ENCODE data around the gene ZNF143. TPM values are rescaled to one million over a fixed set of nuclear protein-coding genes. Genes with fewer than 3 reads are reported as not detected.
"Not testable (repeated sequence)": the region's sequence is repeated elsewhere in the genome, so short reads cannot be mapped to it uniquely, and the experiment has no call there.

The ZNF143 gene
- total RNA-seq, 1 experiment from 2014 or later: 24.2 TPM

GRCh38 chr11:9490376-9490775 lies 29.6 kb downstream of the ZNF143 start:
- in situ Hi-C loops (cut with HindIII; ENCODE audit: low pct_unique_long_range_greater_than_20kb, low sequenced_read_pairs): no loop called here
- no peak for DNase-seq (ENCODE audit: low read depth, low spot score)

- in situ Hi-C loops (cut with HindIII; ENCODE audit: low pct_unique_long_range_greater_than_20kb, low sequenced_read_pairs): no loop called here
- no peak for DNase-seq (ENCODE audit: low read depth, low spot score)
These were observed 32.7 kb downstream of the ZNF143 start for GRCh38 chr11:9493492-9493891.

GRCh38 chr11:9494316-9494715 lies 33.5 kb downstream of the ZNF143 start:
- DNase-seq (ENCODE audit: low read depth, low spot score): no peak
- in situ Hi-C loops (cut with HindIII; ENCODE audit: low pct_unique_long_range_greater_than_20kb, low sequenced_read_pairs): no loop called here

GRCh38 chr11:9495803-9496514 lies 35.1 kb downstream of the ZNF143 start:
- no peak for DNase-seq (ENCODE audit: low read depth, low spot score)
- in situ Hi-C loops (cut with HindIII; ENCODE audit: low pct_unique_long_range_greater_than_20kb, low sequenced_read_pairs): no loop called here

GRCh38 chr11:9498457-9499078 lies 37.8 kb downstream of the ZNF143 start:
- no peak for DNase-seq (ENCODE audit: low read depth, low spot score)
- in situ Hi-C loops (cut with HindIII; ENCODE audit: low pct_unique_long_range_greater_than_20kb, low sequenced_read_pairs): no loop called here

- in situ Hi-C loops (cut with HindIII; ENCODE audit: low pct_unique_long_range_greater_than_20kb, low sequenced_read_pairs): no loop called here
- peak; percentile 83 for DNase-seq (ENCODE audit: low read depth, low spot score)
These were observed 45.9 kb downstream of the ZNF143 start for GRCh38 chr11:9506489-9507276.

GRCh38 chr11:9507277-9507580 lies 46.4 kb downstream of the ZNF143 start:
- in situ Hi-C loops (cut with HindIII; ENCODE audit: low pct_unique_long_range_greater_than_20kb, low sequenced_read_pairs): no loop called here
- no peak for DNase-seq (ENCODE audit: low read depth, low spot score)

GRCh38 chr11:9509041-9509440 lies 48.2 kb downstream of the ZNF143 start:
- DNase-seq (ENCODE audit: low read depth, low spot score): no peak
- in situ Hi-C loops (cut with HindIII; ENCODE audit: low pct_unique_long_range_greater_than_20kb, low sequenced_read_pairs): no loop called here

- no peak for DNase-seq (ENCODE audit: low read depth, low spot score)
- in situ Hi-C loops (cut with HindIII; ENCODE audit: low pct_unique_long_range_greater_than_20kb, low sequenced_read_pairs): no loop called here
These were observed 51.7 kb downstream of the ZNF143 start for GRCh38 chr11:9512370-9513019.

GRCh38 chr11:9514576-9514975 lies 53.8 kb downstream of the ZNF143 start:
- DNase-seq (ENCODE audit: low read depth, low spot score); in situ Hi-C loops (cut with HindIII; ENCODE audit: low pct_unique_long_range_greater_than_20kb, low sequenced_read_pairs): not testable (repeated sequence)

GRCh38 chr11:9516113-9516512 lies 55.3 kb downstream of the ZNF143 start:
- in situ Hi-C loops (cut with HindIII; ENCODE audit: low pct_unique_long_range_greater_than_20kb, low sequenced_read_pairs): no loop called here
- no peak for DNase-seq (ENCODE audit: low read depth, low spot score)

GRCh38 chr11:9518835-9519410 lies 58.1 kb downstream of the ZNF143 start:
- no peak for DNase-seq (ENCODE audit: low read depth, low spot score)
- in situ Hi-C loops (cut with HindIII; ENCODE audit: low pct_unique_long_range_greater_than_20kb, low sequenced_read_pairs): no loop called here

- in situ Hi-C loops (cut with HindIII; ENCODE audit: low pct_unique_long_range_greater_than_20kb, low sequenced_read_pairs): no loop called here
These were observed 63.2 kb downstream of the ZNF143 start for GRCh38 chr11:9524001-9524400.

GRCh38 chr11:9525116-9525515 lies 64.3 kb downstream of the ZNF143 start:
- DNase-seq (ENCODE audit: low read depth, low spot score): no peak
- in situ Hi-C loops (cut with HindIII; ENCODE audit: low pct_unique_long_range_greater_than_20kb, low sequenced_read_pairs): no loop called here

More at GRCh38 chr11:9524001-9524400, 63.2 kb downstream of the ZNF143 start:
- DNase-seq (ENCODE audit: low read depth, low spot score): no peak

- in situ Hi-C loops (cut with HindIII; ENCODE audit: low pct_unique_long_range_greater_than_20kb, low sequenced_read_pairs): no loop called here
- no peak for DNase-seq (ENCODE audit: low read depth, low spot score)
These were observed 66.8 kb downstream of the ZNF143 start for GRCh38 chr11:9527481-9528135.

GRCh38 chr11:9528136-9528501 lies 67.3 kb downstream of the ZNF143 start:
- in situ Hi-C loops (cut with HindIII; ENCODE audit: low pct_unique_long_range_greater_than_20kb, low sequenced_read_pairs): no loop called here
- no peak for DNase-seq (ENCODE audit: low read depth, low spot score)

GRCh38 chr11:9528573-9529333 lies 67.9 kb downstream of the ZNF143 start:
- no peak for DNase-seq (ENCODE audit: low read depth, low spot score)
- in situ Hi-C loops (cut with HindIII; ENCODE audit: low pct_unique_long_range_greater_than_20kb, low sequenced_read_pairs): no loop called here
